NCI-H146 treated with DMSO at 0.1 percent for 48 hours (cell line): Measurements from ENCODE around the gene AOPEP.
"Not testable (repeated sequence)": the region's sequence is repeated elsewhere in the genome, so short reads cannot be mapped to it uniquely, and the experiment has no call there.

Source experiments
- DNase-seq: peaks from one replicate; lab custom pipeline; 2025; ENCODE audit not compliant: unreplicated experiment; lab: John Stamatoyannopoulos, UW

AOPEP gene

DNA sequence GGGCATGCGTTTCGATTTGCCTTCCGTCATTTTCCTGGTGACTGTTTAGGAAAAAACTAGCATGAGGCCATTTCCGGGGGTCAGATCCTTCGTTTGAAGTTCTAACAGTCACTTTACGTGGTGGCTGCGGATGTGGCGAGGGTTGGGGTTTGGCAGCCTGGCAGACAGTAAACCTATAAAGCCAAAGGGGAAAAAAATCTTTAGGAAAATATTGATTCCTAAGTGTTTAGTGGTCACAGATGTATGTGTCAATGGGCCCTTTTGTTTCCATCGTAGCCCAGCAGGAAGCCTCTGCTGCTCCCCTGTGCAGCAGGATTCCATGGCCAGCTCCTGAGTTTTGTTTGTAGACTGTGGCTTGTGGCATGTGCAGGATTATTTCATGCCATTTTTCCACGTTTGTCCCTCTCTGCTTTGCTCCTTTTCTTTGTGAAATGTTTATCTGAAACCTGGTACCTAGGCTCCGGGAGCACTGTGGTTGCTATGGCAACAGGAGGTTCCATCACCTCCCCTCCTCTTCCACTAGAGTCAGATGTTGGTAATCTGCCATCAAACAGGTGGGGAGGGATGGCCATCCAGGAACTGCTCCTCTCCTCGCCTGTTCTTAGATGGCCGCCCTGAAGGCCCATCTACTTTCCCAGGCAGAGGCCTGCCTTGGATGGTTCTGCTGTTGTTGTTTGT is 202.3 kb downstream of the AOPEP start:
- peak; percentile 47 for DNase-seq

DNA sequence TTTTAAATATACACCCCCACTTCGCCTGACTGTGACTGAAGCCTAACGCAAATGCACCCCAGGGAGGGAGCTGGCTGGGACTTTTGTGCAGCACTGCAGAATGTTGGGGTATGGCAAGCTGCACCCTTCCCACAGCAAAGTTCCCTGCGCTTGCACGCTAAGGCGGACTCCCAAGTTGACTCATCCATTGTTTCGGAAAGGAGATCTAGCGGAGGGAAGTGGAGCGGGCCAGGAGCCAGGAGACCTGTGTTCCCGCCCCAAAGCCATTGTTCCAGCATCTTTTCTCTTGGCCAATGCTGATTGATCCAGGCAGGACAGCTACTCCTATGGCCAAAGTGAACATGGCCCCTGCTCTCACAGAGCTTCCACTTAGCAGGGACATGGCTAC is 202.9 kb downstream of the AOPEP start:
- DNase-seq: no peak

DNA sequence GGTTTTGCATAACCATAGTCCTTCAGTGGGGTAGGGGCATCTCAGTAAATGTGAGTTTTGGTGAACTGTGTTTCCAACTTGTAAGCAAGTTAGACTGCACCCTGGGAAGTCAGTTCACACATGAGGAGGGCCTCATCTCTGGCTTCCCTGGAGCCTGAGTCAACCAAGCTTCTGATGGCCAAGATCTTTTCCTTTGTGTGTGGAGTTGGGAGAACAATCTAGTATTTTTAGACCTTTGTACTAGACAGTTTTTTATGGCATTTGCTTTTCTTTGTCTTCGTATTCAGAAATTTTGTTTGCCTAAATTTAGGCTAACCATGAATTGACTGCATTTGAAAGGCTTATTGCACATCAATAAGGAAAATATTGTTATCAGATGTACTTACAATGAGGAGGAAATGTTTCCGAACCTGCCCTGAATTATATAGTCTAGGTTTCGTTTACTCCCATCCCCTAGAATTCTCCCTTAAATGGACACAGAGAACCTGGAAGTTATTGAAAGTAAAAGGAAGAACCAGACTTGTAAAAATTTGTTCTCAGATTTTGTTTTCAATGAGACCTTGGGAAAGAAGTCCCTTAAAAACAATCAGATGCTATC is 204.6 kb downstream of the AOPEP start:
- no peak for DNase-seq

DNA sequence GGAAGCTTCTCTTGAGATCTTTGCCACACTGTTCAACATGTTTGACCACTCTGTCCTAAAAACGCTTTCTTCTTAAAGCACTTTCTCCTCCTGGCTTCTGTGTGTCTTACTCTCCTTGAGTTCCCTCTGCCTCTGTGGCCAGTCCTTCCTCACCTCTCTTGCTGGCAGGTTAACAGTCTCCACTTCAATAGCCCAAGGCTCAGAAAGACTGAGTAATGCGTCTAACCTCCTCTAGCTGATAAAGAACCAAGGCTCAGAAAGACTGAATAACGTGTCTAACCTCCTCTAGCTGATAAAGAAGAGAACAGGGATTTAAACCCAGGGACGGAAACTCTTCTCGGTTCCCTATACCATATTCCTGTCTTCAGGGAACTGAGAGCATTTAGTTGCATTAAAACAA is 205.2 kb downstream of the AOPEP start:
- DNase-seq: no peak

DNA sequence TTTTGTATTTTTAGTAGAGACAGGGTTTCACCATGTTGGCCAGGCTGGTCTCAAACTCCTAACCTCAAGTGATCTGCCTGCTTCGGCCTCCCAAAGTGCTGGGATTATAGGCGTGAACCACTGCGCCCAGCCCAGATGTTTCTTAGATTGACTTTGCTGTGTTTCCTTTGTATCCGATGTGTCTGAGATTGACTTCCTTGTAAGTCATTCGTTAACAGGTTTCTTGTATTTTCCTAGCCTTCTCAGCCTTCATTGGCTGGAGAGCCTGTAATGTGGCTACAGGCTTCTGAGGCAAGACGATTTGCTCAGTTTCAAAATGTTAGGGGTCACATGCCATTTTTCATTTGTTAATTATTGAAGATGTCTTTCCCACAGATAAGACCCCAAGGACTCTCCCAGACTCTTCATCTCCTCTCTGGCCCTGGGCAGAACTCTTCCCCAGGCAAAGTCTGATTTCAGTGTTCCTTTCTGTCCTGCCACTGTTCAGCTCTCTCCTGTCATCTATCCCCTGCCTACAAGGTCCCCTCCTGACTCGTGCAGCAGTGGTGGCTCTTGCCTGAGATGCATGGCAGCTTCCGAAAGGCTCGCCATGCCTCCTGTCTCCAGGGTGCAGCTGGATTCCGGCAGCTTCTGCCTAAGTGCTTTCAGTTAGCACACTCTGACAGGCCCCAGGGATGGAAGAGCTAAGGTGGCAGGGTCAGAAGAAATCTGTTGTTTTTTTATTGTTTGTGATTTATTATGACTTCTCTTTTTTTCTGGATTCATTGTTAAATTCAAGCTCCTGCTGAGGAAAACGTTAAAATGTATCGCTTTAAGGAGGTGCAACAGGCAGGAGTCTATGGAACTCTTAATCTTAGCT is 206.4 kb downstream of the AOPEP start:
- DNase-seq: no peak

DNA sequence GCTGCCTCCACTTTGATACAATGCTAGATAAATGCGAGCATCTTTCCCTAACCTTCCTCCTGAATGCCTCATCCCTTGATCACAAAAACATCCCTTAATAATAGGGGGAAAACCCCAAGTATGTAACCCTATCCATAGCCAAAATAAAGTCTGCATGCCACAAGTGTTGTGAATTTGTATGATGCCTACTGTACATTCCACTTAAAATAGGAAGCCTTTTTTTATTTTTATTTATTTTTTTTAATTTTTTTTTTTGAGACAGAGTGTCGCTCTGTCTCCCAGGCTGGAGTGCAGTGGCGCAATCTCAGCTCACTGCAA is 207.0 kb downstream of the AOPEP start:
- DNase-seq: no peak

DNA sequence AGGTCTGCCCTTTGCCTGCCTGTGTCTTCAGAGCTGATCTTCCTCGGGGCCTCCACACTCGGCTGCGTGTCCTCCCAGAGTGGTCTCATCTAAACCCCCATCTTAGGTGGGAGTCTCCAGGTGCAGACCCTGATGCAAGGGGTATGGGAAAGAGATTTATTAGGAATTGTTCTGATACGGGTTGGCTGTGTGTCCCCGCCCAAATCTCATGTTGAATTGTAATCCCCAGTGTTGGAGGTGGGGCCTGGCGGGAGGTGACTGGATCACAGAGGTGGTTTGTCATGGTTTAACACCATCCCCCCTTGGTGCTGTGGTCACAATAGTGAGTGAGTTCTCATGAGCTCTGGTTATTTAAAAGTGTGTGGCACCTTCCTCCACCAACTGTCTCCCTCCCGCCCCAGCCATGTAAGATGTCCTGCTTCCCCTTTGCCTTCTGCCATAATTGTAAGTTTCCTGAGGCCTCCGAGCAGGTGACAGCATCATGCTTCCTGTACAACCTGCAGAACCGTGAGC is 208.4 kb downstream of the AOPEP start:
- DNase-seq: no peak

DNA sequence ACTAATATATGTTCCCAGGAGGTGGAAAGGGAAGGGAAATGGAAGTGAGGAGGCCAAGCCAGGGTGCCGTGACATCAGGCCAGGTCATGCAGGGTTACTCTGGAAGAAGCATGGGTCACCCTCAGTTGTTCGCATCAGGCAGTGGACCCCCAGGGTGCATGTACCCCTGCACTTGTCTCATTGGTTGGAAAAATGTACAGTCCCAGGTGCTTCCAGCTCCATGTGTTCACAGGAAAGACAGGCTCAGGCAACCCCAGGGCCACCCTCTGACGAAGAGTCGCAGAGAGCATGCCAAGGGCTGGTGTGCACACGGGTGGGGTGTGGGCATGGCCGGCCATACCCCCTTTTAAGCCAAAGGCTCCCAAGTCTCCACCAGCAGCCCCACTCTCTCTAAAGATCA is 208.9 kb downstream of the AOPEP start:
- no peak for DNase-seq

DNA sequence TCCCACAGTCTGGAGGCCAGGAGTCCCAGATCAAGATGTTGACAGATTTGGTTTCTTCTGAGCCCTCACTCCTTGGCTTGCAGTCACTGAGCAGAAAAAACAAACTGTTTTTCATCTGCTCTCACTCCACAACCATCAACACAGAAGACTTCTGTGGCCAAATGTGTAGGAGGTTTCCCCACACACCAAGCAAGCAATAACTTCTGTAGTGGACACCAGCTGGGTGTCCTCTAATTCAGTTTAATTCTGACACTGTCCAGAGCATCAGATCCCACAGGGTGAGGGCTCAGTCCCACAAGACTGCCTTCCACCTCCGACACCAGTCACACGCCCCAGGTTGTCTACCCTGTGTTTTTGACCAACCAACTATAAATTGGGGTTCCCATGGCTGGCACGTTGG is 209.9 kb downstream of the AOPEP start:
- no peak for DNase-seq

DNA sequence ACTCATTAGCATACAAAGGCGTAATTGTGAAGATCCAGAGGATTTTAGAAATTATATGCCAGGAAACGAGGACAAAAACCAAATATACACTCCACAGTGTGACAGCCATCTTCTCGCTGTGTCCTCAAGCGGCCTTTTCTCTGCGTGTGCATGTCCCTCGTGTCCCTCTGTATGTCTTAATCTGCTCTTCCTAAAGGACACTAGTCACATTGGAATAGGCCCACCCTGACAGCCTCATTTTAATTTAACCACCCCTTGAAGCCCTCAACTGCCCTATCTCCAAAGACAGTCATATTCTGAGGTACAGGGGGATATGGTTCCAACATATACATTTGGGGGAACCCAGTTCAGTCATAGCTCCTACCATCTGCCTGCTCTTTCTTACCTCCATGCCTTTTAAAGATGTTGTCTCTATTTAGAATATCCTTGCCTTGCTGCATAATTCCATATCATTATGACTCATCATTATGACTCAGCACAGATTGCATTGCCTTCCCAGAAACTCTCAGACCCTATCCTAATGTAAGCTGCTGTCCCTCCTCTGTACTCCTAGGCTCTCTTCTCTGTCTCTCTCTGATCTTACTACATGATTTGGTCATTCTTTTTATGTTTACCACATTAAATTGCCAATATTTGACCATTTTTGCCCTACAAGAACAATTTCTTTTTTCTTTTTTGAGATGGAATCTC is 210.9 kb downstream of the AOPEP start:
- no peak for DNase-seq

DNA sequence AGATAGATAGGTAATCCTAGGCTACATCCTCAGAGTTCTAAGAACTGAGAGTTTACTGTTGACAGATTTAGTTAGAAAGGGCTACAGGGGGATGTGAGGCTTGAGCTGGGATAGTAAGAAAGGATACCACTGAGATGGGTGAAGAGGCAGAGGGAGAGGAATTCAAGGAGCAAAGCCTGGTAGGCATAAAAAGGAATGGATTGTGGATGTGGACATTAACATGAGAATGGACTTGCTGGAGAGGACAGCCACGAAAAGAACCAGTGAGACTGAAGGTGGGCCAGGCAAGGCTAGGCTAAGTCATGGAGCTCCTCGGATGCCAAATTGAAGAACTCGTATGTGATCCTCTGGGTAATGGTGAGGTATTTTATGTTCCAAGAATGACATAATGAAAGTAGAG is 211.9 kb downstream of the AOPEP start:
- no peak for DNase-seq

DNA sequence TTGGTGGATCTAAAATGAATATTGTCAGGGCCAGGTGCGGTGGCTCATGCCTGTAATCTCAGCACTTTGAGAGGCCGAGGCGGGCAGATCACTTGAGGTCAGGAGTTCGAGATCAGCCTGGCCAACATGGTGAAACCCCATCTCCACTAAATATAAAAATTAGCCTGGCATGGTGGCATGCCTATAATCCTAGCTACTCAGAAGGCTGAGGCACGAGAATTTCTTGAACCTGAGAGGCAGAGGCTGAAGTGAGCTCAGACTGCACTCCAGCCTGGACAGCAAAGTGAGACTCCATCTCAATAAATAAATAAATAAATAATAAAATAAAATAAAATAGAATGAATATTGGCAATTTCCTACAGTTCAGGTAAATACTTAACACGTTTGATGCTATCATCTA is 213.8 kb downstream of the AOPEP start:
- not testable (repeated sequence) for DNase-seq

DNA sequence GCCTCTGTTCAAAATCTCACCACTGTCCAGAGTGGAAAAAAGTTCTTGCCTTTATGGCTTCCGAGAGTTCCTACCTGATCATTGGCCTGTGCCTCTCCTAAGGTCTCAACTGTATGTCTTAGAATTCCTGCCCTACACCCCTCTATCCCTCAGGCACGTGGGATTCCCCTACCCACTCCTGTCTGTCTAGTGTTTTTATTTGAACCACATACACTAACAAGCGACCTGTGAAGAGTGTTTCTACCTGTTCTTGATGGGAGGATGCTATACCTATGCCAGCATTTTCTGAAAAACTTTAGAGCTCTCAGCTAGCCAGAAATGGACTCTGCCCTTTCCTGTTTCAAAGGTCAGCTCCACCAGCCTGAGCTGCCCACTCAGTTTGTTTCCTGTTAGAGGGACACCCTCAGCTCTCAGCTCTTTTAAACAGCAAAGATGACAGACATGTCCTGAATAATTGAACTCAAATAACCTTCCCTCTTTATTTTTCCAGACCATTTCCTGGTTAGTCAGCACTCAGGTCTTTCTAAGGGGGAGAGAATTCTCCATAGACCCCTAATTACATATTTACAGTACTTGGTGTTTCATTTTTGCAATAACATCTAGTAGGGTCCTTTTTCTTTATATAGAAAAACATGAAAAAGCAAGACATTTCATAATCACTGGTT is 214.8 kb downstream of the AOPEP start:
- no peak for DNase-seq

DNA sequence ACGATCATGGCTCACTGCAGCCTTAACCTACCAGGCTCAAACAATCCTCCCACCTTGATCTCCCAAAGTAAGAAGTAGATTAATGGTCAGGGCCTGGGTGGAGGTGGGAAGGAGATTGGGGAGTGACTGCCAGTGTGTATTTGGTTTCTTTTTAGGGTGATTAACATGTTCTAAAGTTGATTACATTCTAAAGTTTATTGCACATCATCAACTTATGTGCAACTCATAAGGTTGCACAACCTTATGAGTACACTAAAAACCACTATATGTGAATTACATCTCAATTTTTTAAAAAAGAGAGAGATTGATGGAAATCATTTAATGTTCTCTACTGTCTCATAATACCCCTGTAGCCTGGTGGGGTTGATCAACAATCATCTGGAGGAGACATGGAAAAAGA is 218.1 kb downstream of the AOPEP start:
- DNase-seq: no peak

DNA sequence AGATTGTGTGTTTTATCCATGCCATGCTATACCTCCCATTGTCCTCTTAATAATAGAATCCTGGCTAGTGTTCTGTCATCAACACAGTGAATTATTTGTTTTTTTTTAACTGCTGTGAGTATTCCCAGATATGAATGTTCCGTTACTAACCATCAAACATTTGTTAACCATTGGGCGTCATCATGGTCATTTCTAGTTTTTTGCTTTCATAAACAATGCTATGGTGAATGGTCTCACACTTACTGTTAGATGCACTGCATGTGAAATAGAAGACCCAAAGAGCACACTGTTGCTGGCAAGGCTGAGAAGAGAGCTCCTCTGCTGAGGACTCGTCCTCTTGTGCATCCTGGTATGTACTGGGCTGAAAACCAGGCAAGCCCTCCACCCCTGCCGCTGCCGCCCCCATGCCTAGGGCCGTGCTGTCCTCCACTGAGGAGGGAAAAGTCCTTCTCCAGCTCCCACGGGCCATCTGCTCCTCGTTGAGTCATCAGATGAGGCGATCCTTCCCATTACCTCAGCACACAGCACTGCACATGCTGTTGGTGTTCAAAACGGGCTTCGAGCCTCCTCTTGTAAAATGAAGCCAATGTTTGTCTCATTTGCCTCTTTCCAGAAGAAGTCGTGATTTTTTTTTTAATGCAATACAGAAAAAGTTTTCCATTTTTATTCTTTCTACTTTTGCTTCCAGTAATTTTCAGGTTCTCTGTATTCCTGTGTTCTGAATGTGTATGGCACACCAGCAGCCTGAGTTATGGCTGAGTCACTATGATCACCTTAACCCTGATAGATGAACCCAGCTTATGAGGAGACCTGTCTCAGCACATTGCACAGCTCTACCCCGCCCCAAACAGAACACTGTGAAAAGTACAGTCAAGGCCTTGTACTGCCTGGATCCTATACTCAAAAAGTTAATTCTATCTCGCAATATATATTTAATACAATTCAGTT is 219.0 kb downstream of the AOPEP start:
- DNase-seq: no peak

DNA sequence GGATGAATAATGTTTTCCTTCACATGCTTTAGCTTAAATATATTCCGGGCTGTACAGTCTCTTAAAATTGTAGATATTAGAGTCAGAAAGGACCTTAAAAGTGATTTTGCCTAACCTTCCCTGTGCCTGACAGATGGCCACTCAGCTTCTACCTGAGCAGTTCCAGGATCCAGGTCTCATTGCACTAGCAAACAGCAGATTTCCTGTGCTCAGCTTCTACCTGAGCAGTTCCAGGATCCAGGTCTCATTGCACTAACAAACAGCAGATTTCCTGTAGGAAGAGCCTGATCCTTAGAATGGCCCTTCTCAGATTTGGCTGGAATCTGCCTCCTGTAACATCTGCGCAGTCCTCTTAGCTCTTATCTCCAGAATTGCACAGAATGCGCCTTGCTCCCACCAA is 219.8 kb downstream of the AOPEP start:
- DNase-seq: no peak

DNA sequence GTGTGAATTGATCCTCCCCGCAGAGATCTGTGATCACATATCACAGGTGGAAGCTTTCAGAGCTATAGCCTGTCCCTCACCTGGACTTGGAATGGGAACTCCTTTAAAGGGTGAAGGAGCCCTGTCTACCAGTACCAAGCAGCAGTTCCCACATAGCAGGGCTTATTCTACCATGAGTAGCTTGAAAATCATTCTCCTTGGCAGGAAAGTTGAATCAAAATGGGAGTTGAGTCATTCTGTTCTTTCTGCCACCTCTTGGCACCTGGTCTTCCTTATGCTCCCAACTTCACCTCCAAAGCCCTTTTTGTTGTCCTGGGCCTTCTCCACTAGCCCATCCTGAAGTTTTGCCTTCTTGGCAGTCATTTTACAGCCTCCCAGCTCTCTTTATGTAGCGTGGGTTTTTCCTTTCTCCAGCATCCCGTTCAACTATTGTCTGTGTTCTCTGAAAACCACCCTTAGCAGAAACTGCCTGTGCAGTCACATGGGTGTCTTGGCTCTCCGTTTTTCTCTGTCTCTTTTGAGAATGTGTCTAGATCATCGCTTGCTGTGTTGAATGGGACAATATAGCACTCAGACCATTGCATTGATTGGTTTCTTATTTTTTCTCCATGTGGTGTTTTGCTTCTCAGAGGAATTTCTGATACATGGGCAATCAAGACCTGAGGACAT is 222.2 kb downstream of the AOPEP start:
- DNase-seq: no peak

DNA sequence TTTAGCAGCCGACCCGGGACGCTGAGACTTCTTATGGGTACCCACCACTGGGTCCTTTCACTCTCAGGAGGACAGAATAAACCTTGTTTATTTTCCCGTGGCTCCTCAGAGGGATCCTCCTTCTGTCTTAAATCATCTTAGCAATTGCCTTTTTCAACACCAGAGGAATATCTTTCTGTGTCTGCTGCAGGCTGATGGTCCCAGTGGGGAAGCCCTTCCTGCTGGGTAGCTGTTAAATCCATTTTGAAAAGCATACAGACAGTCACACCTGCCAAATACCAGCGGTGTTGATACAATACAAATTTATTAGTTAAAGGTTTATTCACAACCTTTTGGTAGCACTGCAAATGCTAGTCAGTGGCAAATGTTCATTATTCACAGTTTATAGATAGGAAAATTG is 222.9 kb downstream of the AOPEP start:
- peak; percentile 30 for DNase-seq

DNA sequence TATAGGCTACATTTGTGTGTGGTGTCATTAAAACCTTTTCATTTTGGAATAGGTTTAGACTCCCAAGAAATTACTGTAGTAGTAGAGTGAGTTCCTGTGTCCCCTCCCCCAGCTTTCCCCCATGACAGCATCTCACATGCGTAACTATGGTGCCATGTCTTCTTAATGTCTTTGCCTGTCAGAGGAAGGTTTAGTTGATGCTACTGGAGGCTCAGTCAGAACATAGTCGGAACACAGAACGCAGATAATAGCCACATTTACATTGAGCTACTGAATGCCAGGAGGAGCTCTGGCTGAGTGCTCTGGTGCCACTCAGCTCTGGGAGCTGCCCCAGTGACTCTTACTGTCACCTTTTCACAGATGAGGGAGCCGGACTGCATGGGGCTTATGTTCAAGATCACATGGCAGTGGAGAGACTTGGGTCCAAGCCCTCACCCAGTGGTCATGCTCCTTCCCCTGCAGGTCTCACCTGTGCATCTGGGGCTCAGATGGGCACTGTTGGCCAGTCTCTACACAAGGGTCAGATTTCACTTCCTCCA is 223.6 kb downstream of the AOPEP start:
- no peak for DNase-seq
